Vagina (tissue), 2 donors: Measurements from ENCODE around the gene TEX19.

Source experiments
- CTCF ChIP-seq, 3 experiments: fragments of 450-650 bp in 2 of 3; fragments of 200-600 bp in 1 of 3; sonication (generic) in 1 of 3; IDR thresholded peaks; one replicate each; pipeline ENCODE4 v1.5.1; 2017 to 2019; ENCODE audit warnings: antibody characterized with exemption in 3 of 3, mild to moderate bottlenecking in 2 of 3, moderate library complexity in 2 of 3
- POLR2A ChIP-seq, 2 donors: fragments of 450-650 bp; IDR thresholded peaks; one replicate each; pipeline ENCODE4 v1.6.1; 2017; ENCODE audit warnings: antibody characterized with exemption in 2 of 2, mild to moderate bottlenecking in 2 of 2, moderate library complexity in 2 of 2

GRCh38 chr17:82392209-82392920, 33.3 kb downstream of the TEX19 start:
- TF ChIP-seq CTCF (IDR thresholded peaks at IDR 0.05): no peak
- no peak for TF ChIP-seq POLR2A (IDR thresholded peaks at IDR 0.05)
